ENCODE measurements around the gene DAD1. TPM values are rescaled to one million over a fixed set of nuclear protein-coding genes. Genes with fewer than 3 reads are reported as not detected.
A peak's percentile ranks its signal among the peaks of the same experiment; 100 is the strongest.

DAD1 gene
- polyA plus RNA-seq, 1 of the 3 experiments (the other 2 are of a cell fraction), result 406 TPM

DNA sequence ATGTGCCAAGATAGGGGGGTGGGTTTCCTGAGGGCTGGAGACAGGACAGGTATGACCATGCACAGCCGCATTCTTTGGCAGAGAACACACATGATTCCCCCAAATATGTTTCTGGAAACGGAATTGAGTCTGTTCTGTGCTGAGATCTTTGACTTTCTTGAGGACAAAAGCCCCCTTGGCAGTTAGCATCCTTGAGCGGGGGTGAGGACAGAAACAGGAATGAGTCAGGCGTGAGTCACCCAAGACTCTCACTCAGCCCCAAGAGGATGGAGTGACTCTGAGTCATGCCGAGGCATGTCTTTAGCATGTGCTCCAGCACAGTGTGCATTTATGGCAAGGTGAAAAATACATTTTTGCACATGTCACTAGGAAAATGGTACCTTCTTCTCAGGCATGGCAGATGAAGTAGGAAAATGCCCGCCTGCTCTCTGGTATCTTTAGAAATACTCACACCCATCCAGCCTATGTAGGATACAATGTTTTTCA lies 52.1 kb downstream of the DAD1 start (continued):
- peak; percentile 54; the same call in 1 of the 2 replicates for TF ChIP-seq POLR2AphosphoS5 (IDR thresholded peaks at IDR 0.05; ENCODE audit: low read depth, low read length)
- TF ChIP-seq SMC3 (IDR thresholded peaks at IDR 0.05; ENCODE audit: low read depth, low read length), result no peak
- peak; percentile 98 for TF ChIP-seq JUND (IDR thresholded peaks at IDR 0.05)
- TF ChIP-seq, protein P1, sequence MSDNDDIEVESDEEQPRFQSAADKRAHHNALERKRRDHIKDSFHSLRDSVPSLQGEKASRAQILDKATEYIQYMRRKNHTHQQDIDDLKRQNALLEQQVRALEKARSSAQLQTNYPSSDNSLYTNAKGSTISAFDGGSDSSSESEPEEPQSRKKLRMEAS (IDR thresholded peaks at IDR 0.05; ENCODE audit: low read depth), result peak; percentile 97
- 0 out of 2 replicates have a peak, but pooled peaks have one; percentile 32 for TF ChIP-seq SIN3A (IDR thresholded peaks at IDR 0.05; ENCODE audit: borderline replicate concordance, low read depth, low read length)
- TF ChIP-seq FOSL2 (IDR thresholded peaks at IDR 0.05; ENCODE audit: borderline replicate concordance, low read depth), result peak; percentile 100
- peak; percentile 61; the same call in 1 of the 2 replicates for TF ChIP-seq NFIC (IDR thresholded peaks at IDR 0.05; ENCODE audit: borderline replicate concordance)
- no peak for TF ChIP-seq GATA2 (CRISPR knock-in tag; IDR thresholded peaks at IDR 0.05)

DNA sequence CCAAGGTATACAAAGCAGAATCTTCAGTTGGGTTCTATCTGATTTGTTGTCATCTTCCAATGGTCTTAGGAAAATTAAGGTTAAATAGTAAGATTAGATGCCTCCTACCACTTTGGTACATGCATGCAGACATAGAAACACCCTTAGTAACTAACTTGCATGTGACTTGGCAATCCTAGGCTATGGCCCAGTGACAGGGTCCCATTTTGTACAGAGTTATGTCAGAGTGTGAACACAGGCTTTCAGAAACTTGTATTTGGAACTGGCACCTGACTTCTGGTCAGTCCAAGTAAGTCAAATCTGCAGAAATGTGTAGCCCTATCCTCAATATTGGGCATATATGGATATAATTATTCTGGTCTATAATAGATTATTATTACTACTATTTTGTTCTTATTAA lies 53.1 kb downstream of the DAD1 start:
- H2AFZ ChIP-seq (ENCODE audit: low read depth), result no peak overlapping the region
- no peak for DNase-seq
- no peaks in the 10 kb centered on the region for H4K20me1 ChIP-seq (ENCODE audit: insufficient read depth)
- peak overlapping the region in 1 of 2 experiments; percentile 80; a peak in 1 of 4 replicates for H3K27ac ChIP-seq (ENCODE audit: low read depth in 2 of 2, low read length in 1 of 2)
- H3K4me3 ChIP-seq (ENCODE audit: low read depth in 2 of 2, low read length in 1 of 2), result no peak overlapping the region
- H3K79me2 ChIP-seq (ENCODE audit: insufficient read depth), result no peaks in the 10 kb centered on the region
- H3K4me1 ChIP-seq (ENCODE audit: control insufficient read depth in 1 of 2, insufficient read depth in 2 of 2, low read depth in 1 of 2, low read length in 1 of 2), result peaks cover 0 to 46% of the 10 kb centered on the region in 2 experiments
- H3K36me3 ChIP-seq (replicated peaks in 1 of 2; ENCODE audit: control insufficient read depth in 1 of 2, insufficient read depth in 2 of 2, low read length in 1 of 2), result no peaks in the 10 kb centered on the region
- TF ChIP-seq POLR2AphosphoS5 (IDR thresholded peaks at IDR 0.05; ENCODE audit: low read depth, low read length) (no peak), FOXJ3 (CRISPR knock-in tag; IDR thresholded peaks at IDR 0.05) (no peak), RXRA (IDR thresholded peaks at IDR 0.05; ENCODE audit: borderline replicate concordance, low read depth) (no peak)
- H3K27me3 ChIP-seq (ENCODE audit: insufficient read depth), result no peaks in the 10 kb centered on the region
- H3K9me3 ChIP-seq, result no peaks in the 10 kb centered on the region
- H3F3A ChIP-seq (replicated peaks; ENCODE audit: insufficient read depth), result peaks cover 5% of the 10 kb centered on the region
- H3K9me2 ChIP-seq, result no peaks in the 10 kb centered on the region
- H3K9ac ChIP-seq, result no peak overlapping the region
- ChIA-PET POLR2A (no interaction called here), CTCF (no interaction called here)
- H3K4me2 ChIP-seq, result no peak overlapping the region

DNA sequence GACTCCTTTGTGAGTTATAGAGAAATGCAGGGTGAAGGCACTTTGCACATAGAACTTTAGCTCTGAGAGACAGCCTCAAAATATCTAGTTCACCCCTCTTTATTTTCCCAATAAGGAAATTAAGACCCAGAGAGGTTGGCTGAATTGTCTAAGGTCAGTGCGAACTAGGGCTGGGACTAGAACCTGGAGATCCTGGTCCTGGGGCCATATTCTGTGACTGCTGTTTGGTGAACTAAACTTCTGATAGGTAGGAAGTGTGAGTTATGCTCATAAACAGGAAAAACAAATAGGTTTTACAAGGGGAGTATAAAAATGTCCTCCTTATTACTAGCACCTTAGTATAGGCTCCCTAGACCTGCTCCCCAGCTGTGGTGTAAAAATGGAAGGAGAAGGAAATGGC lies 53.9 kb downstream of the DAD1 start:
- peaks cover 5% of the 10 kb centered on the region for H3F3A ChIP-seq (replicated peaks; ENCODE audit: insufficient read depth)
- H3K4me1 ChIP-seq (ENCODE audit: control insufficient read depth in 1 of 2, insufficient read depth in 2 of 2, low read depth in 1 of 2, low read length in 1 of 2), result peaks cover 0 to 40% of the 10 kb centered on the region in 2 experiments
- no peak overlapping the region for H3K4me3 ChIP-seq (ENCODE audit: low read depth in 2 of 2, low read length in 1 of 2)
- ChIA-PET CTCF (interaction anchor here (1.3 to 1.7 kb wide), 2 partner anchors 10 to 21 kb away, joined by 4 to 6 read pairs; no protein-coding TSS in a partner anchor), POLR2A (no interaction called here)
- no peaks in the 10 kb centered on the region for H3K9me2 ChIP-seq
- H3K79me2 ChIP-seq (ENCODE audit: insufficient read depth), result no peaks in the 10 kb centered on the region
- no peaks in the 10 kb centered on the region for H3K27me3 ChIP-seq (ENCODE audit: insufficient read depth)
- no peak overlapping the region for H3K4me2 ChIP-seq
- DNase-seq, result no peak
- TF ChIP-seq, protein P2, sequence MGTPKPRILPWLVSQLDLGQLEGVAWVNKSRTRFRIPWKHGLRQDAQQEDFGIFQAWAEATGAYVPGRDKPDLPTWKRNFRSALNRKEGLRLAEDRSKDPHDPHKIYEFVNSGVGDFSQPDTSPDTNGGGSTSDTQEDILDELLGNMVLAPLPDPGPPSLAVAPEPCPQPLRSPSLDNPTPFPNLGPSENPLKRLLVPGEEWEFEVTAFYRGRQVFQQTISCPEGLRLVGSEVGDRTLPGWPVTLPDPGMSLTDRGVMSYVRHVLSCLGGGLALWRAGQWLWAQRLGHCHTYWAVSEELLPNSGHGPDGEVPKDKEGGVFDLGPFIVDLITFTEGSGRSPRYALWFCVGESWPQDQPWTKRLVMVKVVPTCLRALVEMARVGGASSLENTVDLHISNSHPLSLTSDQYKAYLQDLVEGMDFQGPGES (IDR thresholded peaks at IDR 0.05; ENCODE audit: low read depth, low read length), result no peak
- TF ChIP-seq FOXM1 (IDR thresholded peaks at IDR 0.05; ENCODE audit: low read depth) (no peak), RAD21 (IDR thresholded peaks at IDR 0.05; ENCODE audit: low read length) (no peak), RCOR1 (IDR thresholded peaks at IDR 0.05; ENCODE audit: low read length) (no peak), GABPA (IDR thresholded peaks at IDR 0.05; ENCODE audit: low read depth) (no peak), SIN3A (IDR thresholded peaks at IDR 0.05; ENCODE audit: borderline replicate concordance, low read depth, low read length) (no peak), POLR2AphosphoS5 (IDR thresholded peaks at IDR 0.05; ENCODE audit: low read depth, low read length) (no peak), EP300 (IDR thresholded peaks at IDR 0.05; ENCODE audit: borderline replicate concordance in 1 of 2, low read depth in 1 of 2, low read length in 1 of 2) (no peak), GATA2 (CRISPR knock-in tag; IDR thresholded peaks at IDR 0.05) (no peak), TCF12 (IDR thresholded peaks at IDR 0.05) (no peak), FOXJ3 (CRISPR knock-in tag; IDR thresholded peaks at IDR 0.05) (no peak), RFX5 (IDR thresholded peaks at IDR 0.05; ENCODE audit: low read length) (no peak), YY1 (IDR thresholded peaks at IDR 0.05; ENCODE audit: low read depth) (no peak), EZH2phosphoT487 (IDR thresholded peaks at IDR 0.05; ENCODE audit: borderline replicate concordance, low read depth) (no peak)
- TF ChIP-seq, protein P3, sequence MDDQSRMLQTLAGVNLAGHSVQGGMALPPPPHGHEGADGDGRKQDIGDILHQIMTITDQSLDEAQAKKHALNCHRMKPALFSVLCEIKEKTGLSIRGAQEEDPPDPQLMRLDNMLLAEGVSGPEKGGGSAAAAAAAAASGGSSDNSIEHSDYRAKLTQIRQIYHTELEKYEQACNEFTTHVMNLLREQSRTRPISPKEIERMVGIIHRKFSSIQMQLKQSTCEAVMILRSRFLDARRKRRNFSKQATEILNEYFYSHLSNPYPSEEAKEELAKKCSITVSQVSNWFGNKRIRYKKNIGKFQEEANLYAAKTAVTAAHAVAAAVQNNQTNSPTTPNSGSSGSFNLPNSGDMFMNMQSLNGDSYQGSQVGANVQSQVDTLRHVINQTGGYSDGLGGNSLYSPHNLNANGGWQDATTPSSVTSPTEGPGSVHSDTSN (IDR thresholded peaks at IDR 0.05), result no peak
- TF ChIP-seq, protein P4, sequence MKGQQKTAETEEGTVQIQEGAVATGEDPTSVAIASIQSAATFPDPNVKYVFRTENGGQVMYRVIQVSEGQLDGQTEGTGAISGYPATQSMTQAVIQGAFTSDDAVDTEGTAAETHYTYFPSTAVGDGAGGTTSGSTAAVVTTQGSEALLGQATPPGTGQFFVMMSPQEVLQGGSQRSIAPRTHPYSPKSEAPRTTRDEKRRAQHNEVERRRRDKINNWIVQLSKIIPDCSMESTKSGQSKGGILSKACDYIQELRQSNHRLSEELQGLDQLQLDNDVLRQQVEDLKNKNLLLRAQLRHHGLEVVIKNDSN (IDR thresholded peaks at IDR 0.05; ENCODE audit: borderline replicate concordance, low read depth), result no peak
- H2AFZ ChIP-seq (ENCODE audit: low read depth), result no peak overlapping the region
- no peak overlapping the region for H3K27ac ChIP-seq (ENCODE audit: low read depth in 2 of 2, low read length in 1 of 2)
- H4K20me1 ChIP-seq (ENCODE audit: insufficient read depth), result no peaks in the 10 kb centered on the region
- 100% methylated on average over 1 of the region's 1 CpG for WGBS (ENCODE audit: low lambda C conversion rate)
- no peak overlapping the region for H3K9ac ChIP-seq
- H3K36me3 ChIP-seq (replicated peaks in 1 of 2; ENCODE audit: control insufficient read depth in 1 of 2, insufficient read depth in 2 of 2, low read length in 1 of 2), result no peaks in the 10 kb centered on the region
- no peaks in the 10 kb centered on the region for H3K9me3 ChIP-seq

Measured in SK-N-SH (cell line).